HFFc6 (cell line): ENCODE data around the gene C1QTNF7. TPM values are rescaled to one million over a fixed set of nuclear protein-coding genes. Genes with fewer than 3 reads are reported as not detected.

Source experiments
- DNase-seq: peaks from one replicate; pipeline ENCODE4 v3.0.0-alpha.2; 2018
- H3K27ac Mint-ChIP-seq: 2 replicates; pipeline ENCODE4 v1.8.0; 2020; ENCODE audit warnings: mild to moderate bottlenecking, mixed read lengths
- H3K27me3 Mint-ChIP-seq: 2 replicates; pipeline ENCODE4 v1.8.0; 2021; ENCODE audit warnings: mild to moderate bottlenecking, moderate library complexity, mixed read lengths; ENCODE audit not compliant: insufficient read depth
- H3K36me3 Mint-ChIP-seq: 2 replicates; pipeline ENCODE4 v1.8.0; 2021; ENCODE audit warnings: low read depth, mixed read lengths
- H3K4me1 Mint-ChIP-seq: 2 replicates; pipeline ENCODE4 v1.8.0; 2020; ENCODE audit warnings: low read depth, mixed read lengths
- H3K4me3 Mint-ChIP-seq: 2 replicates; pipeline ENCODE4 v1.8.0; 2020; ENCODE audit warnings: mild to moderate bottlenecking, moderate library complexity, mixed read lengths
- H3K9me3 Mint-ChIP-seq: 2 replicates; pipeline ENCODE4 v1.8.0; 2020; ENCODE audit warnings: mild to moderate bottlenecking, mixed read lengths
- CTCF ChIP-seq: fragments of 200-600 bp; sonication (generic); IDR thresholded peaks from 2 replicates; pipeline ENCODE4 v1.5.0; 2021; ENCODE audit warnings: antibody characterized with exemption, mild to moderate bottlenecking
- total RNA-seq, 6 experiments: library from RNA; stranded (reverse); fragmentation: NEBNext Ultra II Directional; extraction: Animal tissue kit (Norgen Biotek cat#: 25700); gene quantifications; 2 replicates in 1 of 6; 3 replicates in 5 of 6; pipeline ENCODE4 v1.2.3, GENCODE V29; 2021

The C1QTNF7 gene
- total RNA-seq, 6 experiments from 2014 or later, result 0.15 TPM; not detected in 5

GRCh38 chr4:15396157-15396800 lies 31.6 kb upstream of the C1QTNF7 start:
- Mint-ChIP-seq H3K27ac (no peak overlapping the region), H3K4me1 (peaks cover 52% of the 10 kb centered on the region), H3K36me3 (no peaks in the 10 kb centered on the region), H3K4me3 (no peak overlapping the region), H3K9me3 (no peaks in the 10 kb centered on the region), H3K27me3 (peaks cover 2% of the 10 kb centered on the region)
- peak; percentile 85 for TF ChIP-seq CTCF
- DNase-seq, result peak; percentile 42

GRCh38 chr4:15398001-15398400 lies 29.8 kb upstream of the C1QTNF7 start:
- Mint-ChIP-seq H3K4me3 (no peak overlapping the region), H3K9me3 (no peaks in the 10 kb centered on the region), H3K27ac (no peak overlapping the region; the same call in 1 of the 2 replicates), H3K27me3 (peaks cover 2% of the 10 kb centered on the region), H3K4me1 (peaks cover 69% of the 10 kb centered on the region), H3K36me3 (no peaks in the 10 kb centered on the region)
- no peak for TF ChIP-seq CTCF
- no peak for DNase-seq

- no peak overlapping the region for H3K4me3 Mint-ChIP-seq
- H3K4me1 Mint-ChIP-seq, result peaks cover 74% of the 10 kb centered on the region
- no peaks in the 10 kb centered on the region for H3K9me3 Mint-ChIP-seq
- H3K27ac Mint-ChIP-seq, result no peak overlapping the region
- H3K27me3 Mint-ChIP-seq, result peaks cover 2% of the 10 kb centered on the region
- no peak for TF ChIP-seq CTCF
- no peaks in the 10 kb centered on the region for H3K36me3 Mint-ChIP-seq
- no peak for DNase-seq
Measured at GRCh38 chr4:15398732-15399131, 29.1 kb upstream of the C1QTNF7 start.

DNA sequence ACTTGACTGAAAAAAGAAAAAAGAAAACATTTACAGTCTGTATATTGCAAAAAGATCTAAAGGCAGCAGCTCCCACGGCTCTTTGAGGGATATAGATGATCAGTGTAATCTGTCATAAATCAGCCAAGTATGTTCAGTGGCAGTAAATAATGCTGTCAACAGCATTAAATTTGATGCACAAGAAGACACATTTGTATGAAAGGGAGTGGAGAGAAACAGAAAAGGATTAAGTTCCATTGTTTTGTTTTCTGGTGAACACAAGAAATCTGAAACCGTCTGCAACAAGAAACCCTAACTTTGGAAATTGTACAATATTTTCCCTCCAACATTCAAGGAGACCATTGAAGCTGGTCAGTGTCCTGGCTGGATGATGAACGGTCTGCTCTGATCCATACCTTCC lies 27.6 kb upstream of the C1QTNF7 start:
- DNase-seq, result no peak
- Mint-ChIP-seq H3K4me3 (0 out of 2 replicates have a peak overlapping the region, but pooled peaks have one; percentile 2), H3K36me3 (no peaks in the 10 kb centered on the region), H3K27ac (peak overlapping the region; percentile 88), H3K4me1 (peaks cover 76% of the 10 kb centered on the region), H3K9me3 (no peaks in the 10 kb centered on the region), H3K27me3 (peaks cover 2% of the 10 kb centered on the region)
- no peak for TF ChIP-seq CTCF

DNA sequence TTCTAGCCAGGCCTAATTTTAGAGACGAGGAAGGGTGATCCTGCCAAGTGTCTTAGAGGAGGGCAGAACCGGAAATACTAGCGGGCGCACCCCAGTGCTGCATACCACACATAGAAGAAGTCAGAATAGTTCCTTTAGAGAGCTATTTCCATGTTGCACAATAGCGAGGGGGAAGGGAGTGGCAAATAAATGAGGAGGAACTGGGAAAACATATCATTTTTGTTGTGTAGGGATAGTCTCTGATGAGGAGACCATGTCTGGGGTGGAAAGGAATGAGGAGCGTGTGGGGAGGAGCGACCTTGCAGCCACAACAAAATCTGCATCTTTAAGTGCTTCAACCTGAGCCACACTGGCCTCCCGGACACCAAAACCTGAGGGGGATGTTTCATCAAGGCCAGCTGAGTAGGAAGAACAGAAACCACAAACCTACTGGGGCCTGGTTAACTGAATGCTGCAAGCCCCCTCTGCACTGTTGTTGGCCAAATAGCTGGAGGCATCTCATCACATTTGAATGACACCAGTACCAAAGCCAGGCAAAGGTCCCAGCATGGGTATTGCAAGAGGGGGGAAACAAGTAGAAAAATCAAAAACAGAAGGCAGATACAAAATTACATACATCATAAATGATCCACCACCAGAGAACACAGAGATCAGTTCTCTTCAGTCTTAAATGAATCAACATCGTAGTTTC lies 26.7 kb upstream of the C1QTNF7 start:
- Mint-ChIP-seq H3K27ac (peak overlapping the region; percentile 88), H3K36me3 (no peaks in the 10 kb centered on the region), H3K9me3 (no peaks in the 10 kb centered on the region), H3K4me3 (peak overlapping the region; percentile 82), H3K4me1 (peaks cover 67% of the 10 kb centered on the region), H3K27me3 (peaks cover 3% of the 10 kb centered on the region)
- TF ChIP-seq CTCF, result no peak
- DNase-seq, result peak; percentile 84
